Transverse colon (tissue), 4 donors: Measurements from ENCODE around the gene PRKCA. TPM values are rescaled to one million over a fixed set of nuclear protein-coding genes. Genes with fewer than 3 reads are reported as not detected.
A peak's percentile ranks its signal among the peaks of the same experiment; 100 is the strongest.

Experiments used
- DNase-seq: peaks from one replicate; pipeline ENCODE4 v3.0.0-alpha.2; 2019
- H3K27ac ChIP-seq, 4 donors: fragments of 200-600 bp; sonication (generic); 2 replicates each; pipeline ENCODE4 v1.5.1; 2016 to 2018; ENCODE audit warnings: inconsistent platforms in 4 of 4
- H3K27me3 ChIP-seq: fragments of 200-600 bp; sonication (generic); 2 replicates; pipeline ENCODE4 v1.5.1; 2017; ENCODE audit warnings: inconsistent platforms
- H3K36me3 ChIP-seq, 4 donors: fragments of 200-600 bp; sonication (generic); 2 replicates each; pipeline ENCODE4 v1.5.1; 2017 to 2019; ENCODE audit warnings: inconsistent platforms in 4 of 4
- H3K4me1 ChIP-seq, 4 donors: fragments of 200-600 bp; sonication (generic); 2 replicates each; pipeline ENCODE4 v1.5.1; 2017 to 2020; ENCODE audit warnings: inconsistent platforms in 4 of 4
- H3K4me3 ChIP-seq, 4 donors: fragments of 200-600 bp; sonication (generic); 1 replicate in 1 of 4; 2 replicates in 3 of 4; pipeline versions ENCODE4 v1.5.1 to v1.6.1; 2017 to 2019; ENCODE audit warnings: inconsistent platforms in 4 of 4
- H3K9me3 ChIP-seq, 2 donors: fragments of 200-600 bp; sonication (generic); 2 replicates each; pipeline ENCODE4 v1.5.1; 2017 to 2019; ENCODE audit warnings: inconsistent platforms in 2 of 2
- CTCF ChIP-seq, 5 experiments: fragments of 200-600 bp in 3 of 5; fragments of 450-650 bp in 2 of 5; sonication (generic) in 3 of 5; IDR thresholded peaks; 1 replicate in 2 of 5; 2 replicates in 3 of 5; pipeline ENCODE4 v1.5.1; 2016 to 2017; ENCODE audit warnings: antibody characterized with exemption in 5 of 5, inconsistent platforms in 3 of 5, mild to moderate bottlenecking in 2 of 5, moderate library complexity in 1 of 5
- EP300 ChIP-seq: sonication (generic); formaldehyde crosslinking; IDR thresholded peaks from one replicate; pipeline ENCODE4 v1.6.1; 2017; ENCODE audit warnings: antibody characterized with exemption, low read depth
- POLR2A ChIP-seq: fragments of 450-650 bp; IDR thresholded peaks from one replicate; pipeline ENCODE4 v1.6.1; 2016; ENCODE audit warnings: antibody characterized with exemption, mild to moderate bottlenecking, moderate library complexity
- POLR2AphosphoS5 ChIP-seq, 3 donors: sonication (generic); formaldehyde crosslinking; IDR thresholded peaks; one replicate each; pipeline ENCODE4 v1.6.1; 2016; ENCODE audit warnings: antibody characterized with exemption in 3 of 3
- WGBS, 2 donors: methylation state at CpG; one replicate each; pipeline ENCODE4 v1.1.5; 2018; ENCODE audit warnings: low coverage in 1 of 2; 5-methylcytosine and 5-hydroxymethylcytosine counted together
- in situ Hi-C, 4 donors: fragments of 200-750 bp; cut with MboI; loops; one replicate each; pipeline versions ENCODE4 v1.15.0 to v1.15.1; 2017; ENCODE audit warnings: low sequenced_read_pairs in 3 of 4, low pct_ligation_motif_present in 1 of 4, low pct_unique_long_range_greater_than_20kb in 1 of 4
- intact Hi-C: fragments of 100-400 bp; cut with DNase I; formaldehyde crosslinking; loops from one replicate; pipeline ENCODE4 v1.15.1; 2023; ENCODE audit warnings: low total_unique reads
- total RNA-seq, 4 donors: library from RNA; depleted of rRNA; stranded (reverse); fragments of >200 nt; gene quantifications; one replicate each; pipeline ENCODE4 v1.1.0, GENCODE V29; 2016

PRKCA gene
- total RNA-seq, 4 donors from 2014 or later, result 16.1 to 49.7 (median 31.7) TPM

GRCh38 chr17:66632731-66633130 is 330.3 kb downstream of the PRKCA start:
- Histone ChIP-seq H3K36me3 (no peaks in the 10 kb centered on the region), H3K27me3 (no peaks in the 10 kb centered on the region), H3K4me1 (peaks cover 0 to 3% (median under 1%) of the 10 kb centered on the region in 4 donors), H3K4me3 (no peak overlapping the region), H3K9me3 (no peaks in the 10 kb centered on the region), H3K27ac (no peak overlapping the region)
- intact Hi-C loops (no loop called here), in situ Hi-C loops (no loop called here)
- TF ChIP-seq POLR2A (no peak), POLR2AphosphoS5 (IDR thresholded peaks at IDR 0.05) (no peak), EP300 (no peak)
- no peak for DNase-seq
- WGBS, 2 donors, result 42 to 75% methylated on average over 2 to 3 of the region's 3 CpGs

- no peak overlapping the region for H3K27ac ChIP-seq
- intact Hi-C loops (no loop called here), in situ Hi-C loops (no loop called here)
- no peak for TF ChIP-seq EP300
- TF ChIP-seq POLR2AphosphoS5 (IDR thresholded peaks at IDR 0.05), result no peak
- TF ChIP-seq CTCF (IDR thresholded peaks at IDR 0.05), result no peak
- no peak for TF ChIP-seq POLR2A
- 75 to 82% methylated on average over 3 of the region's 3 CpGs for WGBS, 2 donors
- H3K4me1 ChIP-seq, result peaks cover 0 to 3% (median 0%) of the 10 kb centered on the region in 4 donors
- DNase-seq, result no peak
- no peak overlapping the region for H3K4me3 ChIP-seq
- H3K27me3 ChIP-seq, result no peaks in the 10 kb centered on the region
- no peaks in the 10 kb centered on the region for H3K9me3 ChIP-seq
- H3K36me3 ChIP-seq, result no peaks in the 10 kb centered on the region
Measured at GRCh38 chr17:66633317-66633965, 331.0 kb downstream of the PRKCA start.

- WGBS, 2 donors, result 2 to 100% methylated on average over 1 of the region's 1 CpG
- Histone ChIP-seq H3K27ac (no peak overlapping the region), H3K4me1 (peaks cover 0 to 3% (median 0%) of the 10 kb centered on the region in 4 donors)
Measured at GRCh38 chr17:66634193-66634592, 331.8 kb downstream of the PRKCA start.

GRCh38 chr17:66635386-66636045 is 333.1 kb downstream of the PRKCA start:
- TF ChIP-seq POLR2A (no peak), EP300 (no peak), CTCF (IDR thresholded peaks at IDR 0.05) (no peak), POLR2AphosphoS5 (IDR thresholded peaks at IDR 0.05) (no peak)
- WGBS, 2 donors, result 87 to 88% methylated on average over 6 to 7 of the region's 7 CpGs
- Histone ChIP-seq H3K9me3 (no peaks in the 10 kb centered on the region), H3K4me1 (peaks cover 0 to 3% (median 0%) of the 10 kb centered on the region in 4 donors), H3K27ac (peak overlapping the region in 1 of 4 donors; percentile 7), H3K27me3 (no peaks in the 10 kb centered on the region), H3K4me3 (no peak overlapping the region), H3K36me3 (no peaks in the 10 kb centered on the region)
- intact Hi-C loops (no loop called here), in situ Hi-C loops (no loop called here)
- no peak for DNase-seq

More at GRCh38 chr17:66634193-66634592, 331.8 kb downstream of the PRKCA start:
- intact Hi-C loops, result no loop called here
- in situ Hi-C loops, result no loop called here
- Histone ChIP-seq H3K27me3 (no peaks in the 10 kb centered on the region), H3K36me3 (no peaks in the 10 kb centered on the region), H3K4me3 (no peak overlapping the region), H3K9me3 (no peaks in the 10 kb centered on the region)
- TF ChIP-seq EP300 (no peak), CTCF (IDR thresholded peaks at IDR 0.05) (no peak), POLR2AphosphoS5 (IDR thresholded peaks at IDR 0.05) (no peak)
- no peak for DNase-seq
